Adipocyte (in vitro differentiated cells): ENCODE measurements around the gene POLA2.

Experiments used
- DNase-seq: peaks from one replicate; pipeline ENCODE4 v3.0.0-alpha.2; 2015; ENCODE audit warnings: low read depth
- H3K27me3 ChIP-seq: replicated peaks from 2 replicates; pipeline ENCODE4 v1.7.0; 2013; ENCODE audit warnings: mild to moderate bottlenecking, low read length, moderate library complexity; ENCODE audit not compliant: control insufficient read depth, insufficient read depth
- H3K36me3 ChIP-seq: 2 replicates; pipeline ENCODE4 v1.7.0; 2013; ENCODE audit warnings: low read length, mild to moderate bottlenecking, moderate library complexity; ENCODE audit not compliant: control insufficient read depth, insufficient read depth, severe bottlenecking
- H3K4me1 ChIP-seq: 2 replicates; pipeline ENCODE4 v1.7.0; 2013; ENCODE audit warnings: mild to moderate bottlenecking, low read length, moderate library complexity; ENCODE audit not compliant: control insufficient read depth, insufficient read depth
- H3K4me3 ChIP-seq: 2 replicates; pipeline ENCODE4 v1.7.0; 2013; ENCODE audit warnings: mild to moderate bottlenecking, low read length, moderate library complexity
- H3K9ac ChIP-seq: 2 replicates; pipeline ENCODE4 v1.7.0; 2013; ENCODE audit warnings: mild to moderate bottlenecking, low read length, moderate library complexity
- H3K9me3 ChIP-seq: 2 replicates; pipeline ENCODE4 v1.7.0; 2013; ENCODE audit warnings: mild to moderate bottlenecking, low read length, moderate library complexity; ENCODE audit not compliant: control insufficient read depth

Gene POLA2

GRCh38 chr11:65261591-65262380, at the start of gene POLA2:
Gene POLA2 (plus strand): TSS chr11:65261962. CDS start chr11:65262293, 331 bp downstream.
- Histone ChIP-seq H3K4me3 (peak within 1 kb of the TSS; percentile 89), H3K9me3 (no peaks in the 10 kb centered on the region), H3K36me3 (no peaks in the 10 kb centered on the region), H3K4me1 (peaks cover 15% of the 10 kb centered on the region), H3K27me3 (no peaks in the 10 kb centered on the region), H3K9ac (peak within 1 kb of the TSS; percentile 93)
- peak; percentile 98 for DNase-seq

GRCh38 chr11:65212226-65212801, 49.4 kb upstream of the POLA2 start:
- no peak for DNase-seq
- H3K36me3 ChIP-seq, result peaks cover 36% of the 10 kb centered on the region
- no peak overlapping the region for H3K4me3 ChIP-seq
- H3K9me3 ChIP-seq, result no peaks in the 10 kb centered on the region
- no peaks in the 10 kb centered on the region for H3K4me1 ChIP-seq
- no peak overlapping the region for H3K9ac ChIP-seq
- no peaks in the 10 kb centered on the region for H3K27me3 ChIP-seq

GRCh38 chr11:65213322-65214211, 48.2 kb upstream of the POLA2 start:
- no peak for DNase-seq
- Histone ChIP-seq H3K27me3 (no peaks in the 10 kb centered on the region), H3K36me3 (peaks cover 28% of the 10 kb centered on the region), H3K9ac (no peak overlapping the region), H3K9me3 (no peaks in the 10 kb centered on the region), H3K4me3 (no peak overlapping the region), H3K4me1 (no peaks in the 10 kb centered on the region)

GRCh38 chr11:65214212-65214845, 47.4 kb upstream of the POLA2 start:
- H3K27me3 ChIP-seq, result no peaks in the 10 kb centered on the region

GRCh38 chr11:65215441-65216076, 46.2 kb upstream of the POLA2 start:
- DNase-seq, result no peak
- H3K4me3 ChIP-seq, result no peak overlapping the region
- H3K27me3 ChIP-seq, result no peaks in the 10 kb centered on the region
- peaks cover 9% of the 10 kb centered on the region for H3K4me1 ChIP-seq
- no peaks in the 10 kb centered on the region for H3K9me3 ChIP-seq
- no peak overlapping the region for H3K9ac ChIP-seq
- H3K36me3 ChIP-seq, result peaks cover 8% of the 10 kb centered on the region

More at GRCh38 chr11:65214212-65214845, 47.4 kb upstream of the POLA2 start:
- Histone ChIP-seq H3K9ac (no peak overlapping the region), H3K9me3 (no peaks in the 10 kb centered on the region), H3K4me3 (no peak overlapping the region), H3K36me3 (peaks cover 21% of the 10 kb centered on the region), H3K4me1 (peaks cover 1% of the 10 kb centered on the region)
- no peak for DNase-seq

- Histone ChIP-seq H3K4me1 (peaks cover 9% of the 10 kb centered on the region), H3K9ac (no peak overlapping the region), H3K4me3 (no peak overlapping the region), H3K27me3 (no peaks in the 10 kb centered on the region), H3K9me3 (no peaks in the 10 kb centered on the region), H3K36me3 (no peaks in the 10 kb centered on the region)
- DNase-seq, result no peak
Measured at GRCh38 chr11:65216830-65217229, 44.9 kb upstream of the POLA2 start.

- no peak for DNase-seq
- H3K27me3 ChIP-seq, result no peaks in the 10 kb centered on the region
- no peak overlapping the region for H3K4me3 ChIP-seq
- no peaks in the 10 kb centered on the region for H3K9me3 ChIP-seq
- no peaks in the 10 kb centered on the region for H3K36me3 ChIP-seq
- H3K4me1 ChIP-seq, result peaks cover 9% of the 10 kb centered on the region
- H3K9ac ChIP-seq, result no peak overlapping the region
Measured at GRCh38 chr11:65217441-65218423, 44.0 kb upstream of the POLA2 start.

- H3K9me3 ChIP-seq, result no peaks in the 10 kb centered on the region
- H3K9ac ChIP-seq, result no peak overlapping the region
- DNase-seq, result no peak
- no peak overlapping the region for H3K4me3 ChIP-seq
- H3K36me3 ChIP-seq, result no peaks in the 10 kb centered on the region
- no peaks in the 10 kb centered on the region for H3K27me3 ChIP-seq
- H3K4me1 ChIP-seq, result peaks cover 9% of the 10 kb centered on the region
Measured at GRCh38 chr11:65218446-65218845, 43.3 kb upstream of the POLA2 start.

GRCh38 chr11:65219930-65220213, 41.9 kb upstream of the POLA2 start:
- no peak for DNase-seq
- H3K9ac ChIP-seq, result no peak overlapping the region
- peaks cover 11% of the 10 kb centered on the region for H3K4me1 ChIP-seq
- no peaks in the 10 kb centered on the region for H3K36me3 ChIP-seq
- no peak overlapping the region for H3K4me3 ChIP-seq
- H3K9me3 ChIP-seq, result no peaks in the 10 kb centered on the region
- H3K27me3 ChIP-seq, result no peaks in the 10 kb centered on the region

GRCh38 chr11:65221026-65221425, 40.7 kb upstream of the POLA2 start:
- Histone ChIP-seq H3K27me3 (no peaks in the 10 kb centered on the region), H3K4me1 (peaks cover 21% of the 10 kb centered on the region), H3K36me3 (no peaks in the 10 kb centered on the region), H3K9me3 (no peaks in the 10 kb centered on the region), H3K4me3 (no peak overlapping the region), H3K9ac (no peak overlapping the region)
- DNase-seq, result no peak
